Activated CD8-positive, alpha-beta memory T cell treated with anti-CD3 and anti-CD28 coated beads for 1 hour (primary cell): Measurements from ENCODE around the gene HDAC7.

ENCODE experiments used
- DNase-seq, 2 donors: peaks; one replicate each; pipeline ENCODE4 v3.0.0-alpha.2; 2020; ENCODE audit warnings: low read depth in 1 of 2; ENCODE audit errors: extremely low read depth in 1 of 2

HDAC7 gene

GRCh38 chr12:47783024-47783755, 36.5 kb downstream of the HDAC7 start:
- no peak for DNase-seq

GRCh38 chr12:47782372-47782770, 37.3 kb downstream of the HDAC7 start:
- DNase-seq: no peak

GRCh38 chr12:47781479-47782371, 38.0 kb downstream of the HDAC7 start:
- no peak for DNase-seq

GRCh38 chr12:47779943-47780504, 39.7 kb downstream of the HDAC7 start:
- no peak for DNase-seq

- peak; percentile 81 to 89 for DNase-seq
Observed at GRCh38 chr12:47779301-47779942, 40.3 kb downstream of the HDAC7 start.

GRCh38 chr12:47778881-47779280, 40.8 kb downstream of the HDAC7 start:
- DNase-seq: no peak

GRCh38 chr12:47777741-47778558, 41.8 kb downstream of the HDAC7 start:
- no peak for DNase-seq

- no peak for DNase-seq
Observed at GRCh38 chr12:47777151-47777550, 42.6 kb downstream of the HDAC7 start.

GRCh38 chr12:47776471-47777143, 43.1 kb downstream of the HDAC7 start:
- no peak for DNase-seq

GRCh38 chr12:47775100-47775911, 44.4 kb downstream of the HDAC7 start:
- no peak for DNase-seq

- no peak for DNase-seq
Observed at GRCh38 chr12:47774663-47775062, 45.0 kb downstream of the HDAC7 start.

GRCh38 chr12:47773858-47774580, 45.7 kb downstream of the HDAC7 start:
- DNase-seq: no peak

- DNase-seq: peak in 1 of 2 donors; percentile 59
Observed at GRCh38 chr12:47773062-47773857, 46.4 kb downstream of the HDAC7 start, which contains the start of gene SLC48A1. Gene SLC48A1, plus strand, starts transcription at chr12:47773238. Its CDS starts 67 bp downstream, at chr12:47773305.

GRCh38 chr12:47772738-47773061, 47.0 kb downstream of the HDAC7 start:
- DNase-seq: no peak

GRCh38 chr12:47772094-47772660, 47.5 kb downstream of the HDAC7 start:
- DNase-seq: no peak

GRCh38 chr12:47771304-47771703, 48.4 kb downstream of the HDAC7 start:
- DNase-seq: no peak

- DNase-seq: no peak
Observed at GRCh38 chr12:47770086-47770726, 49.5 kb downstream of the HDAC7 start.
